ENCODE data around the gene CSMD2. TPM values are rescaled to one million over a fixed set of nuclear protein-coding genes. Genes with fewer than 3 reads are reported as not detected.

Gene CSMD2
- total RNA-seq, 2 donors from 2014 or later: 0.62 to 2.8 TPM

DNA sequence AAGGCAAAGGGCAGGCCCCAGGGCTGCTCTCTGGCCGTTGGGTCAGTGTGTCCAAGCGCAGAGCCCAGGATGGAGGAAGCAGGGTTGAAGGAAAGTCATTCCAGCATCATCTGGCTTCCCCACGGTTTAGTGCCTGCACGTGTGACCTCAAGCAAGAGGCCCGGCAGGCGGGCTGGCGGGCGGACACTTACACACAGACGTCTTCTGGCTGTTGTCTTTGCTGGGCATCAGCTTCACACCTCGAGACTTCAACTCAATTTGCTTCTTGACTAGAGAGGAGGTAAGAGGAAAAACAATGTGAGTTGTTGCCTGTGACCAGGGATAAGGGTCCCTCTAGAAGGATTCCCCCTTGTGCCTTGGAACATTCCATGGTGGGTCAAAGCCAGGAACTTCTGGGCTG is 339.5 kb downstream of the CSMD2 start:
- Histone ChIP-seq H3K4me3 (ENCODE audit: low read length) (no peak overlapping the region), H3K9me3 (ENCODE audit: control insufficient read depth, low read length) (peaks cover 14% of the 10 kb centered on the region), H3K36me3 (ENCODE audit: control insufficient read depth, insufficient read depth, low read length) (no peaks in the 10 kb centered on the region), H3K27me3 (ENCODE audit: control insufficient read depth, insufficient read depth, low read length, poor library complexity, severe bottlenecking) (no peaks in the 10 kb centered on the region), H3K27ac (ENCODE audit: low read depth, low read length) (no peak overlapping the region), H3K4me1 (ENCODE audit: control insufficient read depth, insufficient read depth, low read length) (no peaks in the 10 kb centered on the region), H3K9ac (ENCODE audit: extremely low read depth, low read length, poor library complexity, severe bottlenecking) (no peak overlapping the region)
- H3K4me1 Mint-ChIP-seq: no peaks in the 10 kb centered on the region
- 90 to 94% methylated on average over 5 to 10 of the region's 10 CpGs for WGBS, 2 experiments (ENCODE audit: insufficient coverage in 1 of 2, insufficient read length in 1 of 2)
- peak; percentile 20 for DNase-seq
- H3K27me3 Mint-ChIP-seq (ENCODE audit: insufficient read depth): peaks cover 10% of the 10 kb centered on the region
- no peak overlapping the region for H3K27ac Mint-ChIP-seq
- TF ChIP-seq, protein P1, sequence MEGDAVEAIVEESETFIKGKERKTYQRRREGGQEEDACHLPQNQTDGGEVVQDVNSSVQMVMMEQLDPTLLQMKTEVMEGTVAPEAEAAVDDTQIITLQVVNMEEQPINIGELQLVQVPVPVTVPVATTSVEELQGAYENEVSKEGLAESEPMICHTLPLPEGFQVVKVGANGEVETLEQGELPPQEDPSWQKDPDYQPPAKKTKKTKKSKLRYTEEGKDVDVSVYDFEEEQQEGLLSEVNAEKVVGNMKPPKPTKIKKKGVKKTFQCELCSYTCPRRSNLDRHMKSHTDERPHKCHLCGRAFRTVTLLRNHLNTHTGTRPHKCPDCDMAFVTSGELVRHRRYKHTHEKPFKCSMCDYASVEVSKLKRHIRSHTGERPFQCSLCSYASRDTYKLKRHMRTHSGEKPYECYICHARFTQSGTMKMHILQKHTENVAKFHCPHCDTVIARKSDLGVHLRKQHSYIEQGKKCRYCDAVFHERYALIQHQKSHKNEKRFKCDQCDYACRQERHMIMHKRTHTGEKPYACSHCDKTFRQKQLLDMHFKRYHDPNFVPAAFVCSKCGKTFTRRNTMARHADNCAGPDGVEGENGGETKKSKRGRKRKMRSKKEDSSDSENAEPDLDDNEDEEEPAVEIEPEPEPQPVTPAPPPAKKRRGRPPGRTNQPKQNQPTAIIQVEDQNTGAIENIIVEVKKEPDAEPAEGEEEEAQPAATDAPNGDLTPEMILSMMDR (conservative IDR thresholded peaks at IDR 0.05): no peak
- H3K4me3 Mint-ChIP-seq: no peak overlapping the region
- peaks cover 8% of the 10 kb centered on the region for H3K36me3 Mint-ChIP-seq (ENCODE audit: low read depth)
- peaks cover 30% of the 10 kb centered on the region for H3K9me3 Mint-ChIP-seq

DNA sequence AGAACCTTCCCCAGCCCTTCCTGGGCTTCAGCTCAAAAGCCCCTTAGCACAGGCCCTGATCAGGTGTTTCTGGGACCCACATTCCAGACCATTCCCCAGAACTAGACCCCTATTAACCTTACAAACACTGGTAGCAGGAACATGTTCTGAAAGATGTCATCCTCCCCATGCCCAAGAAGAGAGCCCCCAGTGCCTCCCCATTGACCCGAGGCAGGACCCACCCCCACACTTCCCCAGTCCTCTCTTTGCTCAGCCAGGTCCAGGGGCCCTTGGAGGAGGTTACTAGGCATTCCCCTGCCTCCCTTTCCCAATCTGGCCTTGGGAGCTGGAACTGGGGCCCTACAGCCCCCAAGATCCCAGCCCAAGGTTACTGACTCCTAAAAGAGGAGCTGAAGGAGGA is 340.1 kb downstream of the CSMD2 start:
- peaks cover 10% of the 10 kb centered on the region for H3K27me3 Mint-ChIP-seq (ENCODE audit: insufficient read depth)
- H3K4me3 Mint-ChIP-seq: no peak overlapping the region
- H3K27me3 ChIP-seq (ENCODE audit: control insufficient read depth, insufficient read depth, low read length, poor library complexity, severe bottlenecking): no peaks in the 10 kb centered on the region
- DNase-seq: peak; percentile 5
- no peaks in the 10 kb centered on the region for H3K4me1 Mint-ChIP-seq
- TF ChIP-seq, protein P1 (conservative IDR thresholded peaks at IDR 0.05): no peak
- WGBS, 2 experiments (ENCODE audit: insufficient coverage in 1 of 2, insufficient read length in 1 of 2): 82% methylated on average over 1 of the region's 1 CpG; no CpG with 5 or more reads in 1 of the 2 experiments
- no peak overlapping the region for H3K9ac ChIP-seq (ENCODE audit: extremely low read depth, low read length, poor library complexity, severe bottlenecking)
- H3K36me3 Mint-ChIP-seq (ENCODE audit: low read depth): peaks cover 8% of the 10 kb centered on the region
- H3K27ac Mint-ChIP-seq: no peak overlapping the region
- H3K4me1 ChIP-seq (ENCODE audit: control insufficient read depth, insufficient read depth, low read length): no peaks in the 10 kb centered on the region
- peaks cover 26% of the 10 kb centered on the region for H3K9me3 Mint-ChIP-seq
- no peak overlapping the region for H3K27ac ChIP-seq (ENCODE audit: low read depth, low read length)
- peaks cover 14% of the 10 kb centered on the region for H3K9me3 ChIP-seq (ENCODE audit: control insufficient read depth, low read length)
- no peak overlapping the region for H3K4me3 ChIP-seq (ENCODE audit: low read length)
- no peaks in the 10 kb centered on the region for H3K36me3 ChIP-seq (ENCODE audit: control insufficient read depth, insufficient read depth, low read length)

DNA sequence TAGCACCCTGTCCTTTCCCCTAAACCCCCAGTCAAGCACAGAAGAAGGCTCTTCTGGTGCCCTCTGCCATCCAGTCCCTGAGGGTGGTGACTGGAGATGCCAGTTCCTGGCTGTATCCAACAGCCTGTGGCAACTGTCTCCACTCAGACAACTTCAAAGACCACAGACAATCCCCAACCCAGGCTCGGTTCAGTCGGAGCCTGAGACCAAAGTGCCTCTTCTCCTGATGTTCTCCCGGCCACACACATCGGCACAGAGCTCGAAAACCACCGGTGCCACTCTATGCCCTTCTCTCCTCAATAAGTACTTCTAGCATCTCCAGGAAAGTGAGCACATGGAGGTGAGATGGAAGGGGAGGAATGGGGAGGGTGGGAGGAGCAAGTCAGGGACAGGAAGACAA is 340.7 kb downstream of the CSMD2 start:
- H3K9me3 Mint-ChIP-seq: peaks cover 19% of the 10 kb centered on the region
- no peaks in the 10 kb centered on the region for H3K4me1 Mint-ChIP-seq
- H3K4me3 Mint-ChIP-seq: no peak overlapping the region
- TF ChIP-seq, protein P1 (conservative IDR thresholded peaks at IDR 0.05): no peak
- no peak overlapping the region for H3K27ac Mint-ChIP-seq
- H3K9ac ChIP-seq (ENCODE audit: extremely low read depth, low read length, poor library complexity, severe bottlenecking): no peak overlapping the region
- no peaks in the 10 kb centered on the region for H3K36me3 ChIP-seq (ENCODE audit: control insufficient read depth, insufficient read depth, low read length)
- H3K4me3 ChIP-seq (ENCODE audit: low read length): no peak overlapping the region
- no peaks in the 10 kb centered on the region for H3K27me3 ChIP-seq (ENCODE audit: control insufficient read depth, insufficient read depth, low read length, poor library complexity, severe bottlenecking)
- WGBS, 2 experiments (ENCODE audit: insufficient coverage in 1 of 2, insufficient read length in 1 of 2): 94 to 100% methylated on average over 1 to 6 of the region's 6 CpGs
- no peak overlapping the region for H3K27ac ChIP-seq (ENCODE audit: low read depth, low read length)
- H3K36me3 Mint-ChIP-seq (ENCODE audit: low read depth): peaks cover 5% of the 10 kb centered on the region
- DNase-seq: peak; percentile 20
- no peaks in the 10 kb centered on the region for H3K4me1 ChIP-seq (ENCODE audit: control insufficient read depth, insufficient read depth, low read length)
- peaks cover 12% of the 10 kb centered on the region for H3K9me3 ChIP-seq (ENCODE audit: control insufficient read depth, low read length)
- H3K27me3 Mint-ChIP-seq (ENCODE audit: insufficient read depth): peaks cover 10% of the 10 kb centered on the region
